Colonic mucosa (tissue), 4 donors: ENCODE measurements around the gene HSPB6. TPM values are rescaled to one million over a fixed set of nuclear protein-coding genes. Genes with fewer than 3 reads are reported as not detected.
A peak's percentile ranks its signal among the peaks of the same experiment; 100 is the strongest.

Source experiments
- DNase-seq: peaks from one replicate; pipeline ENCODE4 v3.0.0-alpha.2; 2020
- H3K27ac ChIP-seq: fragments of 200-600 bp; one replicate; pipeline ENCODE4 v1.8.0; 2021
- H3K27me3 ChIP-seq: fragments of 200-600 bp; one replicate; pipeline ENCODE4 v1.8.0; 2021
- H3K36me3 ChIP-seq: fragments of 200-600 bp; one replicate; pipeline ENCODE4 v1.8.0; 2021
- H3K4me1 ChIP-seq: fragments of 200-600 bp; one replicate; pipeline ENCODE4 v1.8.0; 2021; ENCODE audit warnings: mild to moderate bottlenecking
- H3K4me3 ChIP-seq: fragments of 200-600 bp; one replicate; pipeline ENCODE4 v1.8.0; 2021
- H3K9ac ChIP-seq, 2 donors: one replicate each; pipeline ENCODE4 v1.7.0; 2013; ENCODE audit warnings: control low read depth in 2 of 2, low read depth in 2 of 2, low read length in 2 of 2
- H3K9me3 ChIP-seq: fragments of 200-600 bp; one replicate; pipeline ENCODE4 v1.8.0; 2021
- intact Hi-C: fragments of 100-400 bp; cut with DNase I; formaldehyde crosslinking; loops from one replicate; pipeline ENCODE4 v1.14.1; 2022
- total RNA-seq, 2 donors: library from RNA; stranded (reverse); fragmentation: NEBNext Ultra II Directional in 1 of 2; extraction: Animal tissue kit (Norgen Biotek cat#: 25700) in 1 of 2; gene quantifications; one replicate each; pipeline ENCODE4 v1.2.1, GENCODE V29; 2021
- TF ChIP-seq, protein P1 (sequence below): fragments of 200-600 bp; IDR thresholded peaks from one replicate; pipeline ENCODE4 v1.8.0; 2022; ENCODE audit warnings: antibody characterized with exemption, mild to moderate bottlenecking
- donor health status: healthy.
- donor health status: DM: no; HTN: no; CAD: no.
- donor health status: DM: no; HTN: no; CAD: no.

The HSPB6 gene
- total RNA-seq, 2 donors from 2014 or later: 6.3 to 23.6 TPM

DNA sequence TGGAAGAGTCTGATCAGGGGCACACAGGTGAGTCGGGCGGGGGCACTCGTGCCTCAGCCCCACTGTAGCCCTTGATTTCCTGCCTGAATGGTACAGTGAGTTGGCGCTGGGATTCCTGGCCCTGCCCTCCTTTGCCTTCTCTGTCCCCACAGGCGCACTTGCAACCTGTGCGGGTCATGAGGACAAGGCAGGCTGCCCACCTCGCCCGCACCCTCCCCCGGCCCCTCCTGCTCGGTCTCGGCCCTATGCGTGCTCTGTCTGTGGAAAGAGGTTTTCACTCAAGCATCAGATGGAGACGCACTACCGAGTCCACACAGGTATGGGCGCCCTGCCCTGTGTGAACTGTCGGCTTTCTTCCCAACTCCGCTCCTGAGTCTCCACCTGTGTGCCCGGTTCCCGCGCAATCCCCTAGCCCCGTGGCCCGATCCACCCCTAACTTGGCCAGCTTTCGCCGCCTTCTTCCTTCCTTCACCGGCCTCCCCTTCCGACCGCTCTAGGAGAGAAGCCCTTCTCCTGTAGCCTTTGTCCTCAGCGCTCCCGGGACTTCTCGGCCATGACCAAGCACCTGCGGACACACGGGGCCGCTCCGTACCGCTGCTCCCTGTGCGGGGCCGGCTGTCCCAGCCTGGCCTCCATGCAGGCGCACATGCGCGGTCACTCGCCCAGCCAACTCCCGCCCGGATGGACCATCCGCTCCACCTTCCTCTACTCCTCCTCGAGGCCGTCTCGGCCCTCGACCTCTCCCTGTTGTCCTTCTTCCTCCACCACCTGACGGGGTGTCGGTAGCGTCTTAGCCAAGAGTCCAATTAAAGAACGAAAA lies 40.6 kb downstream of the HSPB6 start:
- H3K9ac ChIP-seq: peak overlapping the region; percentile 46 to 88
- TF ChIP-seq, protein P1, sequence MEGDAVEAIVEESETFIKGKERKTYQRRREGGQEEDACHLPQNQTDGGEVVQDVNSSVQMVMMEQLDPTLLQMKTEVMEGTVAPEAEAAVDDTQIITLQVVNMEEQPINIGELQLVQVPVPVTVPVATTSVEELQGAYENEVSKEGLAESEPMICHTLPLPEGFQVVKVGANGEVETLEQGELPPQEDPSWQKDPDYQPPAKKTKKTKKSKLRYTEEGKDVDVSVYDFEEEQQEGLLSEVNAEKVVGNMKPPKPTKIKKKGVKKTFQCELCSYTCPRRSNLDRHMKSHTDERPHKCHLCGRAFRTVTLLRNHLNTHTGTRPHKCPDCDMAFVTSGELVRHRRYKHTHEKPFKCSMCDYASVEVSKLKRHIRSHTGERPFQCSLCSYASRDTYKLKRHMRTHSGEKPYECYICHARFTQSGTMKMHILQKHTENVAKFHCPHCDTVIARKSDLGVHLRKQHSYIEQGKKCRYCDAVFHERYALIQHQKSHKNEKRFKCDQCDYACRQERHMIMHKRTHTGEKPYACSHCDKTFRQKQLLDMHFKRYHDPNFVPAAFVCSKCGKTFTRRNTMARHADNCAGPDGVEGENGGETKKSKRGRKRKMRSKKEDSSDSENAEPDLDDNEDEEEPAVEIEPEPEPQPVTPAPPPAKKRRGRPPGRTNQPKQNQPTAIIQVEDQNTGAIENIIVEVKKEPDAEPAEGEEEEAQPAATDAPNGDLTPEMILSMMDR: no peak
- peak overlapping the region; percentile 96 for H3K27ac ChIP-seq
- H3K27me3 ChIP-seq: no peaks in the 10 kb centered on the region
- peaks cover 18% of the 10 kb centered on the region for H3K4me1 ChIP-seq
- no peaks in the 10 kb centered on the region for H3K9me3 ChIP-seq
- intact Hi-C loops: loop anchor here (2.0 kb wide), 1 partner anchor 21 kb away; no protein-coding TSS in a partner anchor
- H3K36me3 ChIP-seq: no peaks in the 10 kb centered on the region
- peak overlapping the region; percentile 77 for H3K4me3 ChIP-seq
- DNase-seq: peak; percentile 73

DNA sequence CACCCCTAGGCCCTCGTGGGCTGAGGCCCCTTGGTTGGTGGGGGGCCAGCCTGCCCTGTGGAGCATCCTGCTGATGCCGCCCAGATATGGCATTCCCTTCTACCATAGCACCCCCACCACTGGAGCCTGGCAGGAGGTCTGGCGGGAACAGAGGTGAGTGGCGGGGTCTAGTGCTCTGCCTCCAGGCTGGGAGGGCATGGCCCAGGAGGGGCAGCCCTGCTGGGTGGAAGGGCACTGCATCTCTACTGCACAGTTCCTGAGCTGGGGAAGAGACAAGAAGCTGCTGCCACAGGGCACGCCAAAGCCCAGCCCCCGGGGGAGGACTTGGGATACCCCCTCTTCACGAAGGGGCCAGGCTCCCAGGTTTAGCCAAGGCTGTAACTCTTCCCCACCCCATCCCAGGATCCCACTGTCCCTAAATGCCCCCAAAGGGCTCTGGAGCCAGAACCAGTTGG lies 41.4 kb downstream of the HSPB6 start:
- Histone ChIP-seq H3K27ac (peak overlapping the region; percentile 96), H3K9me3 (no peaks in the 10 kb centered on the region), H3K27me3 (no peaks in the 10 kb centered on the region), H3K4me3 (peak overlapping the region; percentile 77), H3K4me1 (peaks cover 18% of the 10 kb centered on the region), H3K9ac (peak overlapping the region; percentile 46 to 88), H3K36me3 (no peaks in the 10 kb centered on the region)
- TF ChIP-seq, protein P1: no peak
- no peak for DNase-seq
- intact Hi-C loops: no loop called here

DNA sequence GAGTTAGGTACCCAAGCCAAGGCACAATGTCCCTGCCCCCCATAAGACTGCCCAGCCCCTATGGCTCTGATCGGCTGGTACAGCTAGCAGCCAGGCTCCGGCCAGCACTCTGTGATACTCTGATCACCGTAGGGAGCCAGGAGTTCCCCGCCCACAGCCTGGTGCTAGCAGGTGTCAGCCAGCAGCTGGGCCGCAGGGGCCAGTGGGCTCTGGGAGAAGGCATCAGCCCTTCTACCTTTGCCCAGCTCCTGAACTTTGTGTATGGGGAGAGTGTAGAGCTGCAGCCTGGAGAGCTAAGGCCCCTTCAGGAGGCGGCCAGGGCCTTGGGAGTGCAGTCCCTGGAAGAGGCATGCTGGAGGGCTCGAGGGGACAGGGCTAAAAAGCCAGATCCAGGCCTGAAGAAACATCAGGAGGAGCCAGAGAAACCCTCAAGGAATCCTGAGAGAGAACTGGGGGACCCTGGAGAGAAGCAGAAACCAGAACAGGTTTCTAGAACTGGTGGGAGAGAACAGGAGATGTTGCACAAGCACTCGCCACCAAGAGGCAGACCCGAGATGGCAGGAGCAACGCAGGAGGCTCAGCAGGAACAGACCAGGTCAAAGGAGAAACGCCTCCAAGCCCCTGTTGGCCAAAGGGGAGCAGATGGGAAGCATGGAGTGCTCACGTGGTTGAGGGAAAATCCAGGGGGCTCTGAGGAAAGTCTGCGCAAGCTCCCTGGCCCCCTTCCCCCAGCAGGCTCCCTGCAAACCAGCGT lies 42.1 kb downstream of the HSPB6 start:
- H3K4me3 ChIP-seq: no peak overlapping the region
- H3K4me1 ChIP-seq: peaks cover 17% of the 10 kb centered on the region
- no peaks in the 10 kb centered on the region for H3K27me3 ChIP-seq
- peak overlapping the region; percentile 12 for H3K27ac ChIP-seq
- no peaks in the 10 kb centered on the region for H3K36me3 ChIP-seq
- intact Hi-C loops: loop anchor here (5.0 kb wide), 1 partner anchor 167 kb away; the partner anchor contains the start of gene TMEM147
- TF ChIP-seq, protein P1: no peak
- H3K9ac ChIP-seq: no peak overlapping the region
- H3K9me3 ChIP-seq: no peaks in the 10 kb centered on the region
- DNase-seq: no peak

DNA sequence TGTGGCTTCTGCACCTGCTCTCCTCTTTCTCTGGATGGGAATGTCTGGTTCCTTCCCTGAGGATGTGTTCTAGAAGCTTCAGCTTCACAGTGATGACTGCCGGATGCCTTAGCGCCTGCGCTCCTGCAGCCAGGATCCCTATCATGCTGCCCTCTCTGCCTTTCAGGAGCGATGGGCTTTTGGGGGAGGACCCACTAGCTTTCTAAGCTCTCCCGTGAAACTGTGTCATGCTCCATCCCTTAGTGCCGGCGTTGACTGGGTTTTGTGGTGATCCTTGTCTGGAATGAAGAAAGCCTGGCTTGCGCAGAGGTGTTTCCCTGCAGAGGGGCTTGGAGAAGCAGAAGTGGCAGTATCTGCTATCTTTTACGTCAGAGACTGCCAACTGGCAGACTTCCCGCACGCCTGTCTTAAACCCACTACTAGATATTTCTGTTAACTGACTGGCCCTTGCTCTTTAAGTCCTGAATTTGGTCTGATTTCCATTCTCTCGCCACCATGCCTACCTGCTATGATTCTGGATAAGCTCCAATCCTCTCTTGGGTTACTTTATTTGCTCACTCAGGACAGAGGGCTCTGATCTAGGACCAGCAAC lies 42.8 kb downstream of the HSPB6 start:
- no peak overlapping the region for H3K4me3 ChIP-seq

More for the DNA sequence above, 42.8 kb downstream of the HSPB6 start:
- Histone ChIP-seq H3K9ac (no peak overlapping the region), H3K4me1 (peaks cover 9% of the 10 kb centered on the region), H3K9me3 (no peaks in the 10 kb centered on the region), H3K36me3 (no peaks in the 10 kb centered on the region), H3K27ac (no peak overlapping the region), H3K27me3 (no peaks in the 10 kb centered on the region)
- intact Hi-C loops: loop anchor here (5.0 kb wide), 1 partner anchor 167 kb away; the partner anchor contains the start of gene TMEM147
- DNase-seq: no peak
- TF ChIP-seq, protein P1: no peak
